Osteoblast (primary cell): ENCODE measurements around the gene HERC6. TPM values are rescaled to one million over a fixed set of nuclear protein-coding genes. Genes with fewer than 3 reads are reported as not detected.

Experiments used
- DNase-seq: peaks from one replicate; pipeline ENCODE4 v3.0.0; 2011; ENCODE audit warnings: low spot score, mixed read lengths; ENCODE audit not compliant: insufficient read length; ENCODE audit errors: missing footprints
- H2AFZ ChIP-seq: 2 replicates; pipeline ENCODE4 v1.6.0; 2011; ENCODE audit warnings: mild to moderate bottlenecking, low read length
- H3K27ac ChIP-seq: 2 replicates; pipeline ENCODE4 v1.5.1; 2011; ENCODE audit warnings: mild to moderate bottlenecking, low read depth, low read length, moderate library complexity
- H3K27me3 ChIP-seq: 2 replicates; pipeline ENCODE4 v1.6.0; 2012; ENCODE audit warnings: mild to moderate bottlenecking, control low read depth, inconsistent platforms, low read length, moderate library complexity; ENCODE audit not compliant: insufficient read depth
- H3K36me3 ChIP-seq: 2 replicates; pipeline ENCODE4 v1.5.1; 2011; ENCODE audit warnings: mild to moderate bottlenecking, low read length, control low read depth, moderate library complexity; ENCODE audit not compliant: insufficient read depth
- H3K4me1 ChIP-seq: 2 replicates; pipeline ENCODE4 v1.5.1; 2011; ENCODE audit warnings: mild to moderate bottlenecking, low read length, control low read depth, moderate library complexity; ENCODE audit not compliant: insufficient read depth
- H3K4me2 ChIP-seq: 2 replicates; pipeline ENCODE4 v1.6.0; 2011; ENCODE audit warnings: mild to moderate bottlenecking, low read length; ENCODE audit not compliant: insufficient read depth
- H3K4me3 ChIP-seq: fragments of 200-600 bp; sonication (generic); 3 replicates; pipeline ENCODE4 v1.5.1; 2012; ENCODE audit warnings: mild to moderate bottlenecking, low read length, inconsistent platforms; ENCODE audit not compliant: insufficient read depth
- H3K79me2 ChIP-seq: 2 replicates; pipeline ENCODE4 v1.6.0; 2012; ENCODE audit warnings: mild to moderate bottlenecking, low read length, control low read depth, inconsistent platforms; ENCODE audit not compliant: insufficient read depth
- H3K9me3 ChIP-seq: 2 replicates; pipeline ENCODE4 v1.5.1; 2011; ENCODE audit warnings: low read depth, low read length, control low read depth
- H4K20me1 ChIP-seq: 2 replicates; pipeline ENCODE4 v1.6.0; 2012; ENCODE audit warnings: mild to moderate bottlenecking, low read length, control low read depth; ENCODE audit not compliant: insufficient read depth
- CTCF ChIP-seq: IDR thresholded peaks from 2 replicates; pipeline ENCODE4 v1.5.1; 2011; ENCODE audit warnings: mild to moderate bottlenecking, low read depth, low read length, moderate library complexity; ENCODE audit errors: extremely low read depth
- total RNA-seq: library from RNA; depleted of rRNA; stranded (reverse); fragments of >200 nt; gene quantifications from 2 replicates; pipeline ENCODE4 v1.2.3, GENCODE V29; 2012

The HERC6 gene
- total RNA-seq, 1 donor, result 21.4 TPM

- peak overlapping the region; percentile 31 for H2AFZ ChIP-seq
- peaks cover 4% of the 10 kb centered on the region for H3K4me1 ChIP-seq
- H3K9me3 ChIP-seq, result no peaks in the 10 kb centered on the region
- H4K20me1 ChIP-seq, result no peaks in the 10 kb centered on the region
- H3K4me3 ChIP-seq, result no peak overlapping the region
- H3K36me3 ChIP-seq, result no peaks in the 10 kb centered on the region
- no peak overlapping the region for H3K4me2 ChIP-seq
- no peaks in the 10 kb centered on the region for H3K79me2 ChIP-seq
- TF ChIP-seq CTCF, result no peak
- no peaks in the 10 kb centered on the region for H3K27me3 ChIP-seq
- H3K27ac ChIP-seq, result no peak overlapping the region
- peak; percentile 8 for DNase-seq
These were observed 4.0 kb downstream of the HERC6 start for GRCh38 chr4:88382621-88383020.

- Histone ChIP-seq H4K20me1 (no peaks in the 10 kb centered on the region), H3K27me3 (no peaks in the 10 kb centered on the region), H3K27ac (no peak overlapping the region), H3K9me3 (no peaks in the 10 kb centered on the region), H2AFZ (no peak overlapping the region), H3K4me1 (no peaks in the 10 kb centered on the region), H3K79me2 (no peaks in the 10 kb centered on the region), H3K4me2 (no peak overlapping the region), H3K4me3 (no peak overlapping the region), H3K36me3 (no peaks in the 10 kb centered on the region)
- no peak for DNase-seq
- TF ChIP-seq CTCF, result no peak
These were observed 11.5 kb downstream of the HERC6 start for GRCh38 chr4:88390128-88390527.

- TF ChIP-seq CTCF, result no peak
- Histone ChIP-seq H3K4me2 (no peak overlapping the region), H3K27me3 (no peaks in the 10 kb centered on the region), H3K4me1 (no peaks in the 10 kb centered on the region), H4K20me1 (no peaks in the 10 kb centered on the region), H3K9me3 (no peaks in the 10 kb centered on the region), H2AFZ (no peak overlapping the region), H3K36me3 (no peaks in the 10 kb centered on the region), H3K4me3 (no peak overlapping the region), H3K27ac (no peak overlapping the region), H3K79me2 (no peaks in the 10 kb centered on the region)
- DNase-seq, result no peak
These were observed 13.1 kb downstream of the HERC6 start for GRCh38 chr4:88391703-88392102.

- no peaks in the 10 kb centered on the region for H3K4me1 ChIP-seq
- no peaks in the 10 kb centered on the region for H3K9me3 ChIP-seq
- H3K4me3 ChIP-seq, result no peak overlapping the region
- H3K27ac ChIP-seq, result no peak overlapping the region
- no peak overlapping the region for H3K4me2 ChIP-seq
- TF ChIP-seq CTCF, result no peak
- no peaks in the 10 kb centered on the region for H3K79me2 ChIP-seq
- no peak for DNase-seq
- H2AFZ ChIP-seq, result no peak overlapping the region
- H4K20me1 ChIP-seq, result no peaks in the 10 kb centered on the region
- H3K27me3 ChIP-seq, result no peaks in the 10 kb centered on the region
- no peaks in the 10 kb centered on the region for H3K36me3 ChIP-seq
These were observed 18.0 kb downstream of the HERC6 start for GRCh38 chr4:88396681-88397080.
